GM23338 (cell line): Measurements from ENCODE around the gene INPP4B.

Source experiments
- CREB1 ChIP-seq: fragments of 250-450 bp; sonication (Bioruptor Pico); IDR thresholded peaks from 2 replicates; pipeline ENCODE4 v1.5.0; 2020; ENCODE audit warnings: low read depth, mild to moderate bottlenecking, moderate library complexity
- CTCF ChIP-seq, 2 experiments: fragments of 200-600 bp in 1 of 2; sonication (generic) in 1 of 2; conservative IDR thresholded peaks; 2 replicates each; pipeline versions ENCODE4 v1.5.1 to v1.6.1; 2016 to 2017; ENCODE audit warnings: antibody characterized with exemption in 2 of 2, low read depth in 2 of 2, mild to moderate bottlenecking in 2 of 2, moderate library complexity in 1 of 2
- EZH2 ChIP-seq: fragments of 200-600 bp; sonication (generic); IDR thresholded peaks from one replicate; pipeline ENCODE4 v1.8.0; 2017; ENCODE audit warnings: antibody characterized with exemption, mild to moderate bottlenecking, low read depth; ENCODE audit not compliant: unreplicated experiment
- REST ChIP-seq: IDR thresholded peaks from one replicate; pipeline ENCODE4 v1.6.1; 2018; ENCODE audit warnings: antibody characterized with exemption; ENCODE audit not compliant: unreplicated experiment

GRCh38 chr4:142402156-142402555, 443.9 kb downstream of the INPP4B start:
- TF ChIP-seq CTCF (conservative IDR thresholded peaks at IDR 0.05; ENCODE audit: low read depth in 2 of 2) (no peak), EZH2 (no peak), REST (no peak), CREB1 (CRISPR knock-in tag) (no peak)
